ENCODE results near the gene OR52B6. TPM values are rescaled to one million over a fixed set of nuclear protein-coding genes. Genes with fewer than 3 reads are reported as not detected.
"Not testable (repeated sequence)": the region's sequence is repeated elsewhere in the genome, so short reads cannot be mapped to it uniquely, and the experiment has no call there.

The OR52B6 gene
- total RNA-seq, 1 experiment from 2014 or later = not detected

DNA sequence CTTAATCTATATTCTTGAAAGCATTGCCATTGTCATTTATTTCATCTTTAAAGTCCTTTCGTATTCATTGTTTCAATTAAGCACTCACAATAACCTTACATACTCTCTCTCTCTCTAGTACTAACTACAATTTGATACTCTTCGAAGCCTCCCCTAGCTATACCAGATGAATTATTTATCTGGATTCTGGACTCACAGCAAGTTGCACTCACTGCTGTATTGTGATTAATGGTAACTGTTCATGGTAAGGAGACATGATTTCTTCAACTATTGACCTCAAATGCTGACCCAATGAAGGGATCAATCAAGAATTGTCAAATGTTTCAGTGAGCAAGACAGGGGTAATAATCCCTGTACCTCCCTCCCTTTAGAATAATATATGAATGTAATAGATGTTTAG is 6.0 kb upstream of the OR52B6 start:
- Histone ChIP-seq H3K36me3 (no peaks in the 10 kb centered on the region), H3K4me1 (replicated peaks) (no peaks in the 10 kb centered on the region)
- DNase-seq (ENCODE audit: low read depth in 1 of 2, low spot score in 2 of 2) = no peak

DNA sequence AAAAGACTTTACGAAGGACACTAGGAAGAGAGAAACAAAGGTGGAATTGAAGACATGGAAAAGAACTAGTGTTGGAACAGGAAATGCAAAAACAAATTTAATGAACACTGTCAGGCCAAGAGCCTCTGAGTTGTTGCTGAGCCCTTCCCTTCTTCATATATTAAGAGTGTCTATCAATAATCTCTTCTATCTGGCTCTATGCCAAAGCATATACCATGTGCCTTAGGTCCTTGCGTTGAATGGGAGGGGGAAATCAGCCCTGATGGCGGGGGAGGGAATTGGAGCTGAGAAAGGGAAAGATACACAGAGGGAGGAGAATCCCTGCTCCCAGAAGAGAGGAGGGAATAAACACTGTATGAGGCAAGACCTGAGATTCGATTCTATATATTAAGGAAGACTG is 5.5 kb upstream of the OR52B6 start:
- Histone ChIP-seq H3K4me3 (no peak overlapping the region), H3K4me1 (replicated peaks) (no peaks in the 10 kb centered on the region), H3K9me3 (replicated peaks) (no peaks in the 10 kb centered on the region), H3K27ac (no peak overlapping the region), H3K27me3 (replicated peaks) (peaks cover 10% of the 10 kb centered on the region; the same call in 1 of the 2 replicates), H3K36me3 (no peaks in the 10 kb centered on the region)
- no peak for DNase-seq (ENCODE audit: low read depth in 1 of 2, low spot score in 2 of 2)

More for the DNA sequence above, 6.0 kb upstream of the OR52B6 start:
- Histone ChIP-seq H3K27me3 (replicated peaks) (peaks cover 10% of the 10 kb centered on the region; the same call in 1 of the 2 replicates), H3K9me3 (replicated peaks) (no peaks in the 10 kb centered on the region), H3K27ac (no peak overlapping the region), H3K4me3 (no peak overlapping the region)

DNA sequence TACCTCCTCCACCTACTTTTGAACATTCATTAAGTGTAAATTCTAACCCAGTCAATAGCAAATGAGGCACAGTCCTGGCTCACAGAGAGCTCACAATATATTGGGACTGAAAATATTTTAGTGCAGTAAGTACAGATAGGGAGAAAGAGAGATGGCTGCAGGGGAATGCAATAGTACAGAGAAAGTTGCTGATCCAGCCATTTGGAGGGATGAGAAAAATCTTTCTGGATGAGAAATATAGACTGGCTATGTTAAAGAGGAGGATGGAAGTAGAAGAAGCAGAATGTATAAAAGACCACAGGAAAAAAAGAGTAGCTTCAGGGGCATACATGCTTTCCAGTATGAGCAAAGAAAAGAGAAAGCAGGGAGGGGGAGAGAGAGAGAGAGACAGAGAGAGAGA is 3.6 kb upstream of the OR52B6 start:
- H3K27me3 ChIP-seq (replicated peaks) = peaks cover 10% of the 10 kb centered on the region; the same call in 1 of the 2 replicates
- DNase-seq (ENCODE audit: low read depth in 1 of 2, low spot score in 2 of 2) = no peak
- no peaks in the 10 kb centered on the region for H3K4me1 ChIP-seq (replicated peaks)
- no peak overlapping the region for H3K27ac ChIP-seq
- H3K9me3 ChIP-seq (replicated peaks) = no peaks in the 10 kb centered on the region
- H3K4me3 ChIP-seq = no peak overlapping the region
- no peaks in the 10 kb centered on the region for H3K36me3 ChIP-seq

DNA sequence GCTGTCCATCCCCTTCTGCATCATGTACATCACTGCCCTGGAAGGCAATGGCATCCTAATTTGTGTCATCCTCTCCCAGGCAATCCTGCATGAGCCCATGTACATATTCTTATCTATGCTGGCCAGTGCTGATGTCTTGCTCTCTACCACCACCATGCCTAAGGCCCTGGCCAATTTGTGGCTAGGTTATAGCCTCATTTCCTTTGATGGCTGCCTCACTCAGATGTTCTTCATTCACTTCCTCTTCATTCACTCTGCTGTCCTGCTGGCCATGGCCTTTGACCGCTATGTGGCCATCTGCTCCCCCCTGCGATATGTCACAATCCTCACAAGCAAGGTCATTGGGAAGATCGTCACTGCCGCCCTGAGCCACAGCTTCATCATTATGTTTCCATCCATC is 337 bp downstream of the OR52B6 start:
- H3K27me3 ChIP-seq (replicated peaks) = 0 out of 2 replicates have a peak, but pooled peaks cover 5% of the 10 kb centered on the region
- no peak overlapping the region for H3K27ac ChIP-seq
- H3K36me3 ChIP-seq = no peaks in the 10 kb centered on the region
- no peaks in the 10 kb centered on the region for H3K9me3 ChIP-seq (replicated peaks)
- no peak for DNase-seq (ENCODE audit: low read depth in 1 of 2, low spot score in 2 of 2)
- H3K4me3 ChIP-seq = no peak overlapping the region
- no peaks in the 10 kb centered on the region for H3K4me1 ChIP-seq (replicated peaks)

DNA sequence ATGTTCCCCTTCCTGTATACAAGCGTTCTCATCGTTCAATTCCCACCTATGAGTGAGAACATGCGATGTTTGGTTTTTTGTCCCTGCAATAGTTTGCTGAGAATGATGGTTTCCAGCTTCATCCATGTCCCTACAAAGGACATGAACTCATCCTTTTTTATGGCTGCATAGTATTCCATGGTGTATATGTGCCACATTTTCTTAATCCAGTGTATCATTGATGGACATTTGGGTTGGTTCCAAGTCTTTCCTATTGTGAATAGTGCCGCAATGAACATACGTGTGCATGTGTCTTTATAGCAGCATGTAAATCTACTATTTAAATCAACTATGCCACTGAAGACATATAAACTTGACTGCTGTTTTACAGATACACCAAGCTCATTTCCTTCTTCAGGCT is 3.8 kb downstream of the OR52B6 start:
- not testable (repeated sequence) for H3K4me3 ChIP-seq; H3K9me3 ChIP-seq (replicated peaks); H3K36me3 ChIP-seq; H3K27ac ChIP-seq; H3K27me3 ChIP-seq (replicated peaks); H3K4me1 ChIP-seq (replicated peaks); DNase-seq (ENCODE audit: low read depth in 1 of 2, low spot score in 2 of 2)

DNA sequence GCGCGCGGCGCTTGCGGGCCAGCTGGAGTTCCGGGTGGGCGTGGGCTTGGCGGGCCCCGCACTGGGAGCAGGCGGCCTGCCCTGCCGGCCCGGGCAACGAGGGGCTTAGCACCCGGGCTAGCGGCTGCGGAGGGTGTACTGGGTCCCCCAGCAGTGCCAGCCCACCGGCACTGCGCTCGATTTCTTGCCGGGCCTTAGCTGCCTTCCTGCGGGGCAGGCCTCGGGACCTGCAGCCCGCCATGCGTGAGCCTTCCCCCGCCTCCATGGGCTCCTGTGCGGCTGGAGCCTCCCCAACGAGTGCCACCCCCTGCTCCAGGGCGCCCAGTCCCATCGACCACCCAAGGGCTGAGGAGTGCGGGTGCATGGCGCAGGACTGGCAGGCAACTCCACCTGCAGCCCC is 9.2 kb downstream of the OR52B6 start:
- H3K4me1 ChIP-seq (replicated peaks); H3K36me3 ChIP-seq; H3K27ac ChIP-seq; H3K4me3 ChIP-seq; DNase-seq (ENCODE audit: low read depth in 1 of 2, low spot score in 2 of 2); H3K27me3 ChIP-seq (replicated peaks); H3K9me3 ChIP-seq (replicated peaks): not testable (repeated sequence)

DNA sequence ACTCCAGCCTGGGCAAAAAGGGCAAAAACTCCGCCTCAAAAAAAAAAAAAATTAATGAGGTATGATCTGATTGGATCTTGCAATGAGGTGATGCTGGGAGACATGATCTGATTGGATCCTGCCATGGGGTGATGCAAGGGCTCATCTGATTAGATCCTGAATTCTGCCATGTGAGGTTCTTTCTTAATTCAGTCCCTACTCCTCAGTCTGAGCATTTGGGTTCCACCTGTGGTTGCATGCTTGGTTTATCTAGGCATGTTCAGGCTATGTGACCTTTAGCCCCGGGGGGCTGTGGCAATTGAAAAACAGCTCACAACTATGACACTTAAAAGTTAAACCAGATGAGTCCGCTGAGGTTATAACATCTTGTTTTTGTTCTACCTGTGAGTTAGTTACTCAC is 10.9 kb downstream of the OR52B6 start:
- H3K27me3 ChIP-seq (replicated peaks) = no peaks in the 10 kb centered on the region
- no peak overlapping the region for H3K27ac ChIP-seq
- no peaks in the 10 kb centered on the region for H3K9me3 ChIP-seq (replicated peaks)
- no peak overlapping the region for H3K4me3 ChIP-seq
- DNase-seq (ENCODE audit: low read depth in 1 of 2, low spot score in 2 of 2) = no peak
- peaks cover 7% of the 10 kb centered on the region for H3K4me1 ChIP-seq (replicated peaks)
- no peaks in the 10 kb centered on the region for H3K36me3 ChIP-seq

DNA sequence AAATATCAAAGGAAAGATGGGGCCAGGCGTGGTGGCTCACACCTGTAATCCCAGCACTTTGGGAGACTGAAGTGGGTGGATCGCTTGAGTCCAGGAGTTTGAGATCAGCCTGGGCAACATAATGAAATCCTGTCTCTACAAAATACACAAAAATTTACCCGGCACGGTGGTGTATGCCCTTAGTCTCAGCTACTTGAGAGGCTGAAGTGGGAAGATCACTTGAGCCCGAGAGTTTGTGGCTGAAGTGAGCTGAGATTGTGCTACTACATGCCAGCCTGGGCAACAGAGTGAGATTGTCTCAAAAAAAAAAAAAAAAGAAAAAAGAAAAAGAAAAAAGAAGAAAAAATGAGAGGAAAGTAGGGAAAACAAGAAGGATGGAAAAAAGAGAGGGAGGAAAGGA is 11.9 kb downstream of the OR52B6 start:
- H3K4me1 ChIP-seq (replicated peaks) = peaks cover 17% of the 10 kb centered on the region
- no peak overlapping the region for H3K27ac ChIP-seq
- H3K36me3 ChIP-seq = no peaks in the 10 kb centered on the region
- H3K9me3 ChIP-seq (replicated peaks) = no peaks in the 10 kb centered on the region
- H3K27me3 ChIP-seq (replicated peaks) = no peaks in the 10 kb centered on the region
- H3K4me3 ChIP-seq = no peak overlapping the region
- no peak for DNase-seq (ENCODE audit: low read depth in 1 of 2, low spot score in 2 of 2)

DNA sequence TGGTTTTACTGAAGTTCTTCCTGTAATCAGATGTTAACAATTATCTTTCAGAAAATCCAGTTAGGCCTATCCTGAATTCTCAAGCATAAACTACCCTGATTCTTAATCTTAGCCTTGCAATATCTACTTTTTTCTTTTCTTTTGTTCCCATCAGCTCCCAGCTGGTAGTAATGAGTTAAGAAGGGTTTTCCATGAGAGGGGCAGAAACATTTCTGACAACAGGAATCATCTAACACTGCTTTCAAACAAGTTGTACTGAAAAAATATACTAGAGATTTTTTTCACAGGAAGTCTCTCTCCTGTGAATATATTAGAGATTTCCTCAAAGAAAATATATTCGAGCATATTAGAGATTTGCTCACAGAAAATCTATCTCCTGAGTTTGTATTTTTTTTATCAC is 12.5 kb downstream of the OR52B6 start:
- H3K9me3 ChIP-seq (replicated peaks) = no peaks in the 10 kb centered on the region
- no peaks in the 10 kb centered on the region for H3K27me3 ChIP-seq (replicated peaks)
- no peak overlapping the region for H3K27ac ChIP-seq
- H3K36me3 ChIP-seq = no peaks in the 10 kb centered on the region
- no peak for DNase-seq (ENCODE audit: low read depth in 1 of 2, low spot score in 2 of 2)
- H3K4me1 ChIP-seq (replicated peaks) = peaks cover 22% of the 10 kb centered on the region
- H3K4me3 ChIP-seq = no peak overlapping the region

DNA sequence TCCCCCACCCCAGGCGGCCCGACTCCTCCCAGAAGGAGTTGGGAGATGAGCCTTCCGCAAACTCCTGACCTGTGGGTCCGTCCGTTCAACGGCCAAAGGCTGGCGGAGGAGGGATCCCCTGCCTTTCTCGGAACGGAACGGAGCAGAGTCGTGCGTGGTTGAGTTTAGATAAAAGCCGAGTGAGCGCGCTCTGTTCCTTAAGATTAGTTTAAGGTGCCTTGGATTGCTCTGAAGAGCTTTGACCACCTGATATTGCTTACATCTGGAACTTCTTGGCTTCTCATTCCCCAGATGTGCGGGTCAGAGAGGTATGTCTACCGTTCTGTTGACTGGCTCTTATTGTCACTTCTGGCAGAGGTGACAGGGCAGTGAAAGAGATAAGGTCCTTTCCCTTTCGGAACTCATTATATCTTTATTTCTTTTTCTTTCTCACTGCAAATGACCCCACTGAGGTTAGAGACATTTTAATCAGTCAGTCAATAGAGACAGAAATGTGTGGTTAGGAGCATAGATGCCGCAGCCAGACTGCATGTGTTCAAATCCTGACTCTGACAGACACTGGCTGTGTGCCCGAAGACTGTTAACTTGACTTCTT is 16.0 kb downstream of the OR52B6 start, which contains the start of gene TRIM6:
Gene TRIM6 (plus strand): TSS at position 31 of the 595 bp plus-strand sequence. CDS start 261 bp downstream, at position 292.
- peak; percentile 69 to 80 for DNase-seq (ENCODE audit: low read depth in 1 of 2, low spot score in 2 of 2)
- no peaks in the 10 kb centered on the region for H3K9me3 ChIP-seq (replicated peaks)
- H3K4me3 ChIP-seq = peak within 1 kb of the TSS; percentile 52
- no peaks in the 10 kb centered on the region for H3K27me3 ChIP-seq (replicated peaks)
- H3K4me1 ChIP-seq (replicated peaks) = peaks cover 36% of the 10 kb centered on the region
- no peaks in the 10 kb centered on the region for H3K36me3 ChIP-seq
- peak within 1 kb of the TSS; percentile 67 for H3K27ac ChIP-seq

DNA sequence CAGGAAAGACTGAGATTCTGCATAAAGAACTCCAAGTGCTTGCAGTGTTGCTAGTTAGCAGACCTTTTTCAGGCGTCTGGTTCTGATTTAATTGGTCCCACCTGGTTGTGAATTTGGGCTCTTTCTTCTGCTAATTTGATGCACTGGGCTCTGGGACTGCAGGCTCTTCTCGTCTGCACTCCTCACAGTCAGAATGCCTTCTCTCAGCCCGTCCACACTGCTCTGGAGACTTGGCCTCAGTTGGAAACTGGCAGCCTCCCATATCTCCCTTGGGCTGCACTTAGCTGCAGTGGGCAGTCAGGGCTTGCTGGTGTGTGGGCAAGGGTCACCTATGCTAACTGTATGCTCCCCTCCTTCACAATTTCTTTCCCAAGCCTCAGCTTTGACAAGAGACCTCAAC is 17.3 kb downstream of the OR52B6 start:
- Histone ChIP-seq H3K27me3 (replicated peaks) (no peaks in the 10 kb centered on the region), H3K4me3 (peak overlapping the region; percentile 52), H3K4me1 (replicated peaks) (peaks cover 43% of the 10 kb centered on the region), H3K9me3 (replicated peaks) (no peaks in the 10 kb centered on the region), H3K27ac (no peak overlapping the region), H3K36me3 (no peaks in the 10 kb centered on the region)
- DNase-seq (ENCODE audit: low read depth in 1 of 2, low spot score in 2 of 2) = no peak

DNA sequence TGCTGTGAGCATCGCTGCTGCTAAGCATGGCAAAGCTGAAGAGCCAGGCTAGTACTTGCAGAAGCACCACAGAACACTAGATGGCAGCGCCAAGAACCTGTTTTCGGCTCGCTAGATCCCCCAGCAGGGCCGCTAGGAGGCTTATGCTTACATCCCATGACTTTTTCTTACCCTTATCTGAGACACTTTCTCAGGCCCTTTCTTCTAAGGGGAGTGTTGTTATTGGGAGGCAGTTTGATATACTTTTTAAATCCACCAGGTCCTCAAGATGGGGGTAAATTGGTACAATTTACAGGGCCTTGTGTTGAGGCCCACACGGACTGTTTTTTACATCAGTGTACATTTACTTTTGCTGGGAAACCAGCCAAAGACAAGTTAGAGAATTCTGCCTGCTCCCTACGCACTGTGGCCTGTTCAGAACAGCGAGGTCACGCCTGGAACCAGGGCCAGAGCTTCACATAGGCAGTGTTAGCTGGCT is 19.7 kb downstream of the OR52B6 start:
- H3K9me3 ChIP-seq (replicated peaks) = no peaks in the 10 kb centered on the region
- peaks cover 45% of the 10 kb centered on the region for H3K4me1 ChIP-seq (replicated peaks)
- no peaks in the 10 kb centered on the region for H3K27me3 ChIP-seq (replicated peaks)
- peak; percentile 71 to 85 for DNase-seq (ENCODE audit: low read depth in 1 of 2, low spot score in 2 of 2)
- H3K4me3 ChIP-seq = no peak overlapping the region
- no peak overlapping the region; the same call in 1 of the 2 replicates for H3K27ac ChIP-seq
- H3K36me3 ChIP-seq = peaks cover 3% of the 10 kb centered on the region; the same call in 1 of the 2 replicates

DNA sequence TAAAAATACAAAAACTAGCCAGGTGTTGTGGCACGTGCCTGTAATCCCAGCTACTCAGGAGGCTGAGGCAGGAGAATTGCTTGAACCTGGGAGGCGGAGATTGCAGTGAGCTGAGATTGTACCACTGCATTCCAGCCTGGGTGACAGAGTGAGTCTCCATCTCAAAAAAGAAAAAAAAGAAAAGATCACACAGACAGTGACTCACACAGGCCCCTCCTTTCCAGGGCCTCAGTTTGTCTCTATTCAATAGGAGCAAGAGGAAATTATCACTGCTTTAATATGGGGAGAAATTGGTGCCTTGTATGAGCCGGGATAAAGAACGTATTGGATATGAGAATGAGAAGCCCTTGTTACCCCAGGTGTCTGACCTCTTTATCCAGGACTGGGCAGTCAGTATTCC is 22.1 kb downstream of the OR52B6 start:
- H3K27ac ChIP-seq; DNase-seq (ENCODE audit: low read depth in 1 of 2, low spot score in 2 of 2); H3K9me3 ChIP-seq (replicated peaks); H3K4me3 ChIP-seq; H3K27me3 ChIP-seq (replicated peaks): not testable (repeated sequence)
- Histone ChIP-seq H3K4me1 (replicated peaks) (peaks cover 37% of the 10 kb centered on the region), H3K36me3 (peaks cover 19% of the 10 kb centered on the region)

DNA sequence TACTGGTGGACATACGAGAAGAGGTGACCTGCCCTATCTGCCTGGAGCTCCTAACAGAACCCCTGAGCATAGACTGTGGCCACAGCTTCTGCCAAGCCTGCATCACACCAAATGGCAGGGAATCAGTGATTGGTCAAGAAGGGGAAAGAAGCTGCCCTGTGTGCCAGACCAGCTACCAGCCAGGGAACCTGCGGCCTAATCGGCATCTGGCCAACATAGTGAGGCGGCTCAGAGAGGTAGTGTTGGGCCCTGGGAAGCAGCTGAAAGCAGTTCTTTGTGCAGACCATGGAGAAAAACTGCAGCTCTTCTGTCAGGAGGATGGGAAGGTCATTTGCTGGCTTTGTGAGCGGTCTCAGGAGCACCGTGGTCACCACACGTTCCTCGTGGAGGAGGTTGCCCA is 22.6 kb downstream of the OR52B6 start:
- Histone ChIP-seq H3K4me1 (replicated peaks) (peaks cover 33% of the 10 kb centered on the region), H3K9me3 (replicated peaks) (no peaks in the 10 kb centered on the region), H3K4me3 (no peak overlapping the region), H3K27ac (no peak overlapping the region), H3K27me3 (replicated peaks) (no peaks in the 10 kb centered on the region), H3K36me3 (peaks cover 25% of the 10 kb centered on the region)
- no peak for DNase-seq (ENCODE audit: low read depth in 1 of 2, low spot score in 2 of 2)

DNA sequence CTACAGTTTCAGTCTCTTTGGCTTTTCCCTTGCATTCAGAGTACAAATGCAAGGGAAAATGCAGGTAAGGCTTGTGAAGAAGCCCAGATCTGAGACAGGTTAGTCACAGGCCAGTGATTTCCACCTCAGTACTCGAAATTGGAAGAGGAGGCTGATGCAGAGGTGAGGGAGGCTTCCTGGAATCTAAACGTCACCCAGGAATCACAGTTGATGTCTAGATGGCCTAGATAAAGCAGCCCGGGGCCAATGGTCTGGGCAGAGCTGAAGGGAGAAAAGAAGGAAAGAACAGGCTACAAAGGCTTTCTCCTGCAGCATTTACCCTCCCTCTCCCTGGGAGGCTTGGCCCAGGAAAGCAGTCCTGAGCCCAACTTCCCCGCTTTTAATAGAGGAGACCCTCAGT is 24.2 kb downstream of the OR52B6 start:
- Histone ChIP-seq H3K4me3 (no peak overlapping the region), H3K4me1 (replicated peaks) (peaks cover 28% of the 10 kb centered on the region), H3K9me3 (replicated peaks) (no peaks in the 10 kb centered on the region), H3K36me3 (peaks cover 26% of the 10 kb centered on the region), H3K27ac (no peak overlapping the region), H3K27me3 (replicated peaks) (no peaks in the 10 kb centered on the region)
- no peak for DNase-seq (ENCODE audit: low read depth in 1 of 2, low spot score in 2 of 2)
